CD4-positive, alpha-beta T cell treated with Interleukin-15 for 1 hour (primary cell): ENCODE results near the gene PRKD2.
A peak's percentile ranks its signal among the peaks of the same experiment; 100 is the strongest.

Experiments
- DNase-seq: peaks from one replicate; pipeline ENCODE4 v3.0.0-alpha.2; 2020

PRKD2 gene

GRCh38 chr19:46698395-46699321 is 18.3 kb downstream of the PRKD2 start:
- DNase-seq, result no peak

DNA sequence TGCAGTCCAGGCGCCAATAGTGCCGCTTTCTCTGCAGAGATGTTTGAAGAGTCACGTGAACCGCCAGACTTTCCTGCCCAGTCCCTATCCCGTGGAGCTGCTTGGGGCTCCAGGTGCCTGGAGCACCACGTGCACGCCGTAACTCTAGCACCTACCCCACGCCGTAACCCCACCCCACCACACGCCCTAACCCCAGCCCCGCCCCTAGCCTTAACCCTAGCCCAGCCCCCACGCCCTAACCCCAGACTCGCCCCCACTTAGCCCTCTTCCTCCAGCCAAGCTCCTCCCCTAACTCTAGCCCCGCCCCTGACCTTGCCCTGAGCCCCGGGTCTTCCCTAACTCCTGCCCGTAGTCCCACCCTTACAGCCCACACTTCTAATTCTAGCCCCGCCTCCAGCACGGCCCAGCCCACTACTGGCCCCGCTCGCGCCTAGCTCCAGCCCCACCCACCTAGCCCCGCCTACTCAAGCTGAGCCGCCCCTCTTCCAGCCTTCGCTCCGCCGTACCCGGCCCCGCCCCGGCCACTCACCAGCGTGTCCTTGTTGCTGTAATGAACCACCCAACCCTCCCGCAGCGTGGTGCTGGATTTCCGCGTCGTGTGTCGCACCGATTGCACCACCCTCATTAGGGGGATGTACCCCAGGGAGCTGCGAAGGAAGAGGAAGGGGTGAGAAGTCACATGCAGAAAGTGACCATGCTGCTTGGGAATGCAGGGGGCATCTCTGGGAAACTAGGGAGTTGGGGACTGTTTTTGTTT is 19.5 kb downstream of the PRKD2 start:
- DNase-seq, result peak; percentile 30

- DNase-seq, result no peak
Measured at GRCh38 chr19:46696866-46697203, 20.1 kb downstream of the PRKD2 start.

DNA sequence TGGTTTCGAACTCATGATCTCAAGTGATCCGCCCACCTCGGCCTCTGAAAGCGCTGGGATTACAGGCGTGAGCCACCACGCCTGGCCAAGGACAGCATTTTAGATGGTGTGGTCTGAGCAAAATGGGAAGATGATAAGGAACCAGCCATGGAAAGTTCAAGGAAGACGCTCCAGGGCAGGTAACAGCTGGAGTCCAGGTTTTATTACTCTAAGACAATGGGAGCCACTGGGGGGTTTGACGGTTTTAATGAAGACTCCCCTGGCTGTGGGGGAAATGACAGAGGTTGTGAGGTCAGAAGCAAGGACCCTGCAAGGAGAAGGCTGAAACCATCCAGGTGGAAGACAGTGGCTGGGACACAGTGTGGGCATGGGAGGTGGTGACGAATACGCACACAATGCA is 20.9 kb downstream of the PRKD2 start:
- no peak for DNase-seq

DNA sequence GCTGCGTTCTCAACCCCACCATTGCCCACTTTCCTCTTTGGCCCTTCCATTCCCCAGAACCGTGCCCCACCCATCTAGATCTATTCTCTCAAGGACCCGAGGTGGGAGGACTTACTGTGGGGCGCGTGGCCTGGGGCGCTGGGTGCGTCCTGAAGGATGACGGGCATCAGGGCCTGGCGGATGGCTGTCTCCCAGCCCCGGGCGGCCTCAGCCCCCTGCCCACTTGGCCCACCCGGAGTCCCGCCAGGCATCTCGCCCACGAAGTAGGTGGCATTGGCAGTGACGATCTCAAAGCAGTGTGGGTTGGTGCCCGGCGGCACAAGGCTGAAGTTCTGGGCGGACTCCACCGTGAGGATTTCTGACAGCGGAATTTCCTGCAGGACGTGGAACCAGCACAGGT is 23.2 kb downstream of the PRKD2 start:
- no peak for DNase-seq

DNA sequence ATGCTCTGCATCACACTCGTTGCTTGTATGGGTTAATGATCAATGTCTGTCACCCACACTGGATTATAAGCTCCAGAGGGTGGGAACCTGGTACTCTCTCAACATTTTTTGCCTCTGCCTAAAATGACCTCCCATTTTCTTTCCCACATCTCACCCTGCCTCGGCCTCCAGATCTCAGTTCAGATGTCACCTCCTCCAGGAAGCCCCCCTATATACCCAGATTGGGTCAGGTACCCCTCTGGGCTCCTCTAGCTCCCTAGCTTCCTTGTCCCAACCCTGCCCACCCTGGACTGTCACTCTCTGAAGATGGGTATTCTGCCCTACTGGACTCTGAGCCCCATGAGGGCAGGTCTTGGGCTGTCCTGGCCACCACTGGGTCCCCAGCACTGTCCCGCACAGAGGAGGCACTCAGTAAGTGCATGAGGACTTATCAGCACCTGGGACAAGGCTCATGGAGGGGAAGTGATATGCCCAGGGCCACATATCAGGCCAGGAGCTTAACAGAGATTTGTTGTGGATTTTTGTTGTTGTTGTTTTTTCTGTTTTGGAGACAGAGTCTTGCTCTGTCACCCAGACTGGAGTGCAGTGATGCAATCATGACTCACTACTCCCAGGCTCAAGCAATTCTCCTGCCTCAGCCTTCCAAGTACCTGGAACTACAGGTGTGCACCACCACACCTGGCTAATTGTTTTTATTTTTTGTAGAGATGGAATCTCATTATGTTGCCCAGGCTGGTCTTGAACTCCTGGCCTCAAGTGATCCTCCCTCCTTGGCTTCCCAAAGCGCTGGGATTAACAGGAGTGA is 23.8 kb downstream of the PRKD2 start:
- DNase-seq, result no peak

DNA sequence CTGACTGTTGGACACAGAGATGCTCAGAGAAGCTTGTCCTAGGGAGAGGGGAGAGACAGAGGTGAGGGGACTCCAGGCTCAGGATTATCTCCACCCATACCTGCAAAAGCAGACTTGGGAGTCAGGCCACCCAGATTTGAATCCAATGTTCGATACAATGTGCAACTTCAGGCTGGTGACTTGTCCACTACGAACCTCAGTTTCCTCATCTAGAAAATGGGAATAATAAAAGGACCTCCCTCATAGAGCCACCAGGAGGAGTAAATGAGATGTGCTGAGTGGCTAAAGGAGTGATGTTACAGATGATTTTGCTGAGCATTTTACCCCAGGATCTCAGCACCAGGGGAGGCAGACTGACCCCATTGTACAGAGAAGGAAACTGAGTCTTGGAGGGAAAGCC is 25.0 kb downstream of the PRKD2 start:
- no peak for DNase-seq

DNA sequence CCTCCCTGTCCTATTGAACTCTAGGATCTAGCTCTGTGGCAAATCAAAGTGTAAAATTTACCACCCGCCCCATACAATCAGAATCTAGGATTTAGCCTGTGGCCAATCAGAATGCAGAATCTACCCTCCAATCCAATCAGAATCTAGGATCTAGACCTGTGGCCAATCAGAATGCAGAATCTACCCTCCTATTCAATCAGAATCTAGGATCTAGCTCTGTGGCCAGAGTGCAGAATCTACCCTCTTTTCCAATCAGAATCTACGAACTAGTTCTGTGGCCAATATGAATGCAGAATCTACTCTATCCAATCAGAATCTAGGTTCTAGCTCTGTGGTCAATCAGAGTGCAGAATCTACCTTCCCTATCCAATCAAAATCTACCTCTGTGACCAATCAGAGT is 25.8 kb downstream of the PRKD2 start:
- DNase-seq, result no peak

DNA sequence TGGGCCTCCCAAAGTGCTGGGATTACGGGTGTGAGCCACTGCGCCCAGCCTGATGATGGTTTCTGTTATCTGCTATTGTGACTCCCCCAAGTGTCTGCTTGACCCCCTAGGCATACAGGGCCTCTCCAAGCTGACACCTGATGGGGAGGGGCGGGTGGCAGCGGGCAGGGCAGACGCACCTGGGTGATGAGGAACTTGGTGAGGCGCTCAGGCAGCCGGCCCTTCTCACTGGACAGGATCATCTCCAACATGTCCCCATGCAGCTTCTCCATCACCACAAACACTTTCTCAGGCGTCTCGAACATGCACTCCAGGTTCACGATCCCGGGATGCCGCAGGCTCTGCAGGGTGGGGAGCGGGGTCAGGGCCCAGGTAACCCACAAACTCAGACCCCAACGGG is 27.6 kb downstream of the PRKD2 start:
- DNase-seq, result no peak

- DNase-seq, result no peak
Measured at GRCh38 chr19:46687438-46688145, 29.3 kb downstream of the PRKD2 start.

DNA sequence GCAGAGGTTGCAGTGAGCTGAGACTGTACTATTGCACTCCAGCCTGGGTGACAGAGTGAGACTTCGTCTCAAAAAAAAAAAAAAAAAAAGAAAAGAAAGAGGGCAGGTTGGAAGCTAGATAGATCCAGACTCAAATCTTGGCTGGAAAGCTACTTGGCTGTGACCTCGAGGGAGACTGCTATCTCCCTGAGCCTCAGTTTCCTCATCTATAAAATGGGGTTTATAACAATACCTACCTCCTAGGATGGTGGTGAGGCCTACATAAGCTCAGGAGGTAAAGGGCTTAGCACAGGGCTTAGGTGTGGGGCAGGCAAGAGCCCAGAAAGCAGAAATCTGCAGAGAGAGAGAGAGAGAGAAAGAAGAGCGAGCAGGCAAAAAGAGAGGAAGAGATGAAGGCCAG is 31.7 kb downstream of the PRKD2 start:
- no peak for DNase-seq

GRCh38 chr19:46678110-46678732 is 38.7 kb downstream of the PRKD2 start:
- peak; percentile 68 for DNase-seq

DNA sequence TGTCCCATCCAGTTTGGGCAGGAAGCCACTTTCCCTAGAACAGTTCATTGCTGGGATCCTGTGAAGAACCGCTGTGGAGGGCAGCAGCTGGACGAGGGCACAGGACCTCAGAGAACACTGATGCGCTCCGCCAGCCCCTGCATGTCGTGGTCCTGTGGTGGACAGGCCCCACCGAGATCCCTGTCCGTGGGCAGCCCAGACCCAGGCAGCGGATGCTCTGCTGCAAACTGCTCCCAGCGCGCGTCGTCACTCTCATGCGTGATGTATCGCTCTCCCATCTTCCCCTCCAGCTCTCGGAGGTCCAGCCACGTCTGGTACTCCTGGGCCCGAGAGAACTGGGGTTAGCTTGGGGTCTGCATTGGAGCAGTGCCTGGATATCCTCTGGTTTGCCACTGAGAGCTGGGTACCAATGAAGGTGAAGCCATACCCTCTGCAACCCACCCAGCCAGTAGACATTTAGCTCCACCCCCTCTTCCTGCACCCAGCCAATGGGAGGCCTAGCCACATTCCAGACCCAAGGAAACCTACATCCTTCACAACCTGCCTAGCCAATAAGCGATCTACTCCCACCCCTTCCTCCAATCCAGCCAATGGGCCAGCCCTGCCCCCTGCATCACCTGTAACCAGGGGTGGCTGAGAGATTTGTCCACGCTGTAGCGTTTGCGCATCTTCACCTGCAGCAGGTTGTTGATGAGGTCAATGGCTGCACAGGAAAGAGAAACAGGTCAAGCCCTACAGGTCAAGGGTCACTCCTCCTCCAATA is 42.3 kb downstream of the PRKD2 start:
- no peak for DNase-seq

DNA sequence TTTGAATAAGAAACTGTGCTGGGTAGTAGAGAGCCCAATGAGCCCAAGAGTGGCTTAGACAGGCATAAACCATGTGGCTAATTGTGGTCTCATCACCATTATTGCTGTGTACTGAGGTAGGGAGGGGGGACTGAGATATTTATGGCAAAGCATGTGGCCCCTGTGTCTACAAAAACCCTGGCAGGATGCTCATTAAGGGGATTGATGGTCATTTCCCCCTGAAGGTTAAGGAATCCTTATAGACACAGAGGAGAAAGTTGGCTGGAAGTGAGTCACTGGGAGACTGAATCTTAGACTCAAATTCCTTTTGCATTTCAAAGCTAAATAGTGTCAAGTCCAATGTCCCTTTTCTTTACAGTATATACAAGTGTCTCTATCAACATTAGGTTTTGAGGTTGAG is 46.1 kb downstream of the PRKD2 start:
- no peak for DNase-seq

GRCh38 chr19:46668662-46669061 is 48.3 kb downstream of the PRKD2 start:
- no peak for DNase-seq

DNA sequence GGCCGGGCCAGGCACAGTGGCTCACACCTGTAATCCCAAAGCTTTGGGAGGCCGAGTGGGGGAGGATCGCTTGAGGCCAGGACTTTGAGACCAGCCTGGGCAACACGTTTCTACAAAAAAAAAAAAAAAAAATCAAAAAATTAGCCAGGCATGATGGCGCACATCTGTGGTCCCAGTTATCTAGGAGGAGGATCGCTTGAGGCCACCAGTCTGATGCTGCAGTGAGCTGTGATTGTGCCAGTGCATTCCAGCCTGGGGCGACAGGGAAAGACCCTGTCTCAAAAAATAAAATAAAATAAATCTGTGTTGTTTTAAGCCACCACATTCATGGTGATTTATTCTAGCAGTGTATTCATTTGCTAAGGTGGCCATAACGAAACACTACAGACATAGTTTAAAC is 51.8 kb downstream of the PRKD2 start:
- DNase-seq, result no peak

GRCh38 chr19:46661735-46662592 is 55.0 kb downstream of the PRKD2 start:
- DNase-seq, result peak; percentile 84

GRCh38 chr19:46661020-46661731 is 55.7 kb downstream of the PRKD2 start, which contains the start of gene DACT3:
Gene DACT3, minus strand, starts transcription at chr19:46661182. Its CDS starts 118 bp downstream, at chr19:46661064.
- peak; percentile 100 for DNase-seq

- no peak for DNase-seq
Measured at GRCh38 chr19:46660551-46661019, 56.3 kb downstream of the PRKD2 start.
